Epithelial cell of proximal tubule (primary cell): Measurements from ENCODE around the gene MRPL28. TPM values are rescaled to one million over a fixed set of nuclear protein-coding genes. Genes with fewer than 3 reads are reported as not detected.

Source experiments
- DNase-seq: peaks from one replicate; pipeline ENCODE4 v3.0.0-alpha.2; 2011; ENCODE audit warnings: low read depth
- H3K4me3 ChIP-seq: 2 replicates; pipeline ENCODE4 v1.5.1; 2011; ENCODE audit warnings: low read depth, mild to moderate bottlenecking, low read length
- CTCF ChIP-seq: conservative IDR thresholded peaks from 2 replicates; pipeline ENCODE4 v1.5.1; 2012; ENCODE audit warnings: low read depth, mild to moderate bottlenecking, low read length
- total RNA-seq: library from RNA; depleted of rRNA; stranded (reverse); fragments of >200 nt; gene quantifications from 2 replicates; pipeline ENCODE4 v1.2.3, GENCODE V29; 2015

Gene MRPL28
- total RNA-seq, 1 donor from 2014 or later = 188 TPM

- H3K4me3 ChIP-seq = no peak overlapping the region
- no peak for DNase-seq
- no peak for TF ChIP-seq CTCF
These were observed 8.9 kb downstream of the MRPL28 start for GRCh38 chr16:361341-361871.

- no peak for DNase-seq
- H3K4me3 ChIP-seq = no peak overlapping the region
- no peak for TF ChIP-seq CTCF
These were observed 9.5 kb downstream of the MRPL28 start for GRCh38 chr16:360698-361336.

- no peak for TF ChIP-seq CTCF
- no peak overlapping the region for H3K4me3 ChIP-seq
- no peak for DNase-seq
These were observed 10.3 kb downstream of the MRPL28 start for GRCh38 chr16:359871-360697.

- DNase-seq = no peak
- H3K4me3 ChIP-seq = no peak overlapping the region
- TF ChIP-seq CTCF = no peak
These were observed 11.1 kb downstream of the MRPL28 start for GRCh38 chr16:359067-359763.

GRCh38 chr16:356741-357140 is 13.6 kb downstream of the MRPL28 start:
- no peak for DNase-seq
- no peak overlapping the region for H3K4me3 ChIP-seq
- TF ChIP-seq CTCF = no peak

- H3K4me3 ChIP-seq = no peak overlapping the region
- no peak for TF ChIP-seq CTCF
- no peak for DNase-seq
These were observed 15.3 kb downstream of the MRPL28 start for GRCh38 chr16:354971-355461.
